HCT116 (cell line): Measurements from ENCODE around the gene TRAK1. TPM values are rescaled to one million over a fixed set of nuclear protein-coding genes. Genes with fewer than 3 reads are reported as not detected.

Experiments
- ATAC-seq: fragments of 200-7000 bp; cut with Tn5 transposase; 2 replicates; pipeline ENCODE4 v1.9.1; 2020; ENCODE audit warnings: mild to moderate bottlenecking, moderate library complexity
- BruUV-seq: library from RNA; stranded (reverse); fragments of 400-500 nt; replicated peaks from 2 replicates; lab custom pipeline; 2021; lab: Mats Ljungman, UMichigan
- CTCF ChIA-PET: fragments of 300-600 bp; sonication (Branson Sonifier 250); formaldehyde crosslinking; loops from one replicate; lab custom pipeline; 2021; ENCODE audit warnings: antibody characterized with exemption; lab: Charles Lee
- POLR2A ChIA-PET: fragments of 300-600, 350-600 bp; sonication (Branson Sonifier 250); formaldehyde crosslinking; loops from one replicate; lab custom pipeline; 2021; ENCODE audit warnings: antibody characterized with exemption; lab: Charles Lee
- RAD21 ChIA-PET, 2 experiments: fragments of 300-600 bp; sonication (Branson Sonifier 250); formaldehyde crosslinking; loops; one replicate each; lab custom pipeline; 2023; ENCODE audit warnings: low total read pairs in 2 of 2; ENCODE audit not compliant: uncharacterized antibody in 2 of 2, unreplicated experiment in 2 of 2, low non-redundant PET in 1 of 2; lab: Charles Lee
- DNase-seq: peaks from one replicate; pipeline ENCODE4 v3.0.0-alpha.2; 2010; ENCODE audit warnings: low read depth, low spot score
- H2AFZ ChIP-seq: fragments of 200-600 bp; shearing (Covaris generic), sonication (generic); 2 replicates; pipeline ENCODE4 v1.6.1; 2017; ENCODE audit warnings: low read depth, mixed run types, mixed read lengths, antibody characterized with exemption, low read length; ENCODE audit not compliant: poor library complexity, severe bottlenecking
- H3K27ac ChIP-seq: 2 replicates; pipeline ENCODE4 v1.5.1; 2012; ENCODE audit warnings: low read depth, low read length
- H3K27me3 ChIP-seq: fragments of 200-600 bp; sonication (generic); 2 replicates; pipeline ENCODE4 v1.6.1; 2016; ENCODE audit warnings: mixed run types, low read length, mixed read lengths; ENCODE audit not compliant: insufficient read depth
- H3K36me3 ChIP-seq, 2 experiments: fragments of 200-500 bp in 1 of 2; fragments of 200-600 bp in 1 of 2; sonication (Bioruptor generic) in 1 of 2; sonication (generic) in 1 of 2; 2 replicates each; pipeline versions ENCODE4 v1.5.1 to v1.6.1; 2014 to 2016; ENCODE audit warnings: low read length in 2 of 2, inconsistent platforms in 1 of 2, mixed read lengths in 1 of 2, mixed run types in 1 of 2; ENCODE audit not compliant: insufficient read depth in 2 of 2, control insufficient read depth in 1 of 2
- H3K4me1 ChIP-seq, 2 experiments: fragments of 200-600 bp in 1 of 2; sonication (generic) in 1 of 2; 2 replicates each; pipeline versions ENCODE4 v1.5.1 to v1.6.1; 2012 to 2017; ENCODE audit warnings: low read length in 2 of 2, inconsistent platforms in 1 of 2, mild to moderate bottlenecking in 1 of 2, mixed read lengths in 1 of 2, mixed run types in 1 of 2, moderate library complexity in 1 of 2; ENCODE audit not compliant: insufficient read depth in 2 of 2, control insufficient read depth in 1 of 2
- H3K4me2 ChIP-seq: fragments of 200-600 bp; sonication (generic); 2 replicates; pipeline ENCODE4 v1.6.1; 2017; ENCODE audit warnings: mixed run types, low read length, mixed read lengths
- H3K4me3 ChIP-seq, 2 experiments: fragments of 200-600 bp in 1 of 2; sonication (generic) in 1 of 2; replicated peaks in 1 of 2; 2 replicates each; pipeline ENCODE4 v1.5.1; 2011 to 2016; ENCODE audit warnings: low read length in 2 of 2, control low read depth in 1 of 2, low read depth in 1 of 2, mild to moderate bottlenecking in 1 of 2, mixed read lengths in 1 of 2, mixed run types in 1 of 2
- H3K79me2 ChIP-seq: fragments of 200-600 bp; sonication (generic); 2 replicates; pipeline ENCODE4 v1.6.1; 2017; ENCODE audit warnings: mild to moderate bottlenecking, mixed run types, low read length, moderate library complexity, mixed read lengths; ENCODE audit not compliant: insufficient read depth
- H3K9ac ChIP-seq: fragments of 200-600 bp; sonication (generic); 2 replicates; pipeline ENCODE4 v1.6.1; 2016; ENCODE audit warnings: low read length, mixed read lengths
- H3K9me2 ChIP-seq: fragments of 200-600 bp; sonication (generic), shearing (Covaris generic); 2 replicates; pipeline ENCODE4 v1.6.1; 2017; ENCODE audit warnings: mixed run types, mild to moderate bottlenecking, moderate library complexity; ENCODE audit not compliant: insufficient read depth
- H3K9me3 ChIP-seq, 2 experiments: fragments of 200-500 bp in 1 of 2; fragments of 200-600 bp in 1 of 2; sonication (Bioruptor generic) in 1 of 2; sonication (generic) in 1 of 2; 2 replicates each; pipeline ENCODE4 v1.6.1; 2014 to 2017; ENCODE audit warnings: low read length in 2 of 2, mixed read lengths in 2 of 2, inconsistent platforms in 1 of 2, low read depth in 1 of 2, mild to moderate bottlenecking in 1 of 2, mixed run types in 1 of 2, moderate library complexity in 1 of 2; ENCODE audit not compliant: control insufficient read depth in 1 of 2, insufficient read depth in 1 of 2
- H4K20me1 ChIP-seq: fragments of 200-600 bp; sonication (generic), shearing (Covaris generic); 2 replicates; pipeline ENCODE4 v1.6.1; 2017; ENCODE audit warnings: mixed run types, mild to moderate bottlenecking, moderate library complexity; ENCODE audit not compliant: insufficient read depth
- CBX3 ChIP-seq: IDR thresholded peaks from 2 replicates; pipeline ENCODE4 v1.6.1; 2012; ENCODE audit warnings: low read depth
- CEBPB ChIP-seq: IDR thresholded peaks from 2 replicates; pipeline ENCODE4 v1.6.1; 2012; ENCODE audit warnings: low read depth
- EGR1 ChIP-seq: IDR thresholded peaks from 2 replicates; pipeline ENCODE4 v1.6.1; 2012; ENCODE audit warnings: low read depth
- ELF1 ChIP-seq: IDR thresholded peaks from 2 replicates; pipeline ENCODE4 v1.6.1; 2012; ENCODE audit warnings: low read depth, borderline replicate concordance
- EZH2 ChIP-seq: fragments of 200-600 bp; sonication (generic); IDR thresholded peaks from 2 replicates; pipeline ENCODE4 v1.6.1; 2017; ENCODE audit warnings: antibody characterized with exemption, mixed run types
- EZH2phosphoT487 ChIP-seq: fragments of 200-600 bp; IDR thresholded peaks from 2 replicates; pipeline ENCODE4 v1.6.1; 2018; ENCODE audit warnings: antibody characterized with exemption, borderline replicate concordance
- JUND ChIP-seq: IDR thresholded peaks from 2 replicates; pipeline ENCODE4 v1.6.1; 2012
- POLR2A ChIP-seq: IDR thresholded peaks from 2 replicates; pipeline ENCODE4 v1.7.0; 2011; ENCODE audit warnings: borderline replicate concordance; ENCODE audit not compliant: insufficient read depth, insufficient read length; ENCODE audit errors: extremely low read depth
- POLR2AphosphoS5 ChIP-seq: IDR thresholded peaks from 2 replicates; pipeline ENCODE4 v1.6.1; 2011; ENCODE audit warnings: mild to moderate bottlenecking, low read depth, low read length, moderate library complexity
- SIN3A ChIP-seq: IDR thresholded peaks from 2 replicates; pipeline ENCODE4 v1.6.1; 2012; ENCODE audit warnings: low read depth
- SRF ChIP-seq: IDR thresholded peaks from 2 replicates; pipeline ENCODE4 v1.6.1; 2012; ENCODE audit warnings: low read depth
- TCF7L2 ChIP-seq: IDR thresholded peaks from 2 replicates; pipeline ENCODE4 v1.7.0; 2011; ENCODE audit warnings: borderline replicate concordance, inconsistent platforms; ENCODE audit not compliant: insufficient read depth, insufficient read length; ENCODE audit errors: extremely low read depth
- YY1 ChIP-seq: IDR thresholded peaks from 2 replicates; pipeline ENCODE4 v1.6.1; 2011; ENCODE audit warnings: low read length, low read depth, moderate library complexity, mild to moderate bottlenecking; ENCODE audit not compliant: insufficient replicate concordance; ENCODE audit errors: extremely low read depth
- ZFX ChIP-seq: fragments of 450-650 bp; IDR thresholded peaks from 2 replicates; pipeline ENCODE4 v1.6.1; 2017
- intact Hi-C: fragments of 100-400 bp; cut with micrococcal nuclease; formaldehyde crosslinking; loops from 2 replicates; pipeline ENCODE4 v1.10.0; 2022
- total RNA-seq: library from RNA; stranded (reverse); gene quantifications from one replicate; pipeline ENCODE4 v1.2.1, GENCODE V29; 2021; ENCODE audit not compliant: unreplicated experiment
- TF ChIP-seq, protein P1 (sequence below), 3 experiments: fragments of 200-600 bp in 1 of 3; sonication (generic) in 1 of 3; IDR thresholded peaks in 2 of 3; conservative IDR thresholded peaks in 1 of 3; 2 replicates each; pipeline ENCODE4 v1.5.1; 2012 to 2017; ENCODE audit warnings: low read depth in 2 of 3, low read length in 2 of 3, antibody characterized with exemption in 1 of 3, borderline replicate concordance in 1 of 3, control low read depth in 1 of 3, mild to moderate bottlenecking in 1 of 3, mixed read lengths in 1 of 3, mixed run types in 1 of 3, moderate library complexity in 1 of 3; ENCODE audit not compliant: insufficient read depth in 1 of 3
- TF ChIP-seq, protein P2 (sequence below): IDR thresholded peaks from 2 replicates; pipeline ENCODE4 v1.6.1; 2011; ENCODE audit warnings: mild to moderate bottlenecking, low read length, moderate library complexity; ENCODE audit not compliant: insufficient replicate concordance; ENCODE audit errors: extremely low read depth
- TF ChIP-seq, protein P3 (sequence below): IDR thresholded peaks from 2 replicates; pipeline ENCODE4 v1.6.1; 2012; ENCODE audit warnings: low read depth
- TF ChIP-seq, protein P4 (sequence below): IDR thresholded peaks from 2 replicates; pipeline ENCODE4 v1.6.1; 2012
- TF ChIP-seq, protein P5 (sequence below): IDR thresholded peaks from 2 replicates; pipeline ENCODE4 v1.6.1; 2012

The TRAK1 gene
- total RNA-seq, 1 experiment from 2014 or later = 25.9 TPM

DNA sequence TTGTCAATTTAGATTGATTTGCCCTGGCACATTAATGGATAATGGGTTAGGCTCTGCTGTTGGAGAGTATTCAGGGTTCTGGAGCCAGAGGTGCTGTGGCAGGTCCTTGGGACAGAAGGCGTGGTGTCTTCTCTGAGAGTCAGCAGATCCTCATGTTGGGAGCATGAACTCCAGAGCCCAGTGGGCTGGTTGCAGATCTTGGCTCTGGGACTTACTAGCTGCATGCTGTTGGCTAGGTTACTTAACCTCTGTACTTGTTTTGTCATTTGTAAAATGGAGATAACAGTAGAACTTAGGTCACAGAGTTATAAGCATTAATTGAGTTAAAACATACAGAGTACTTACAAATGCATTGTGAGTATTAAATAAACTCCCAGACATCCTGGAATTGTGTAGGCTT is 97.2 kb downstream of the TRAK1 start:
- Histone ChIP-seq H3K27ac (no peak overlapping the region), H3K9me2 (no peaks in the 10 kb centered on the region), H3K79me2 (no peaks in the 10 kb centered on the region), H3K4me1 (peaks cover 21 to 32% of the 10 kb centered on the region in 2 experiments), H3K9ac (no peak overlapping the region), H4K20me1 (no peaks in the 10 kb centered on the region), H3K36me3 (0 out of 4 replicates have a peak, but pooled peaks cover 0 to 3% of the 10 kb centered on the region in 2 experiments), H3K4me3 (no peak overlapping the region), H2AFZ (no peak overlapping the region), H3K9me3 (no peaks in the 10 kb centered on the region), H3K4me2 (no peak overlapping the region), H3K27me3 (no peaks in the 10 kb centered on the region)
- intact Hi-C loops = no loop called here
- RAD21 ChIA-PET = interaction anchor here in 1 of 2 experiments (0.9 to 1.0 kb wide), 2 partner anchors 14 to 71 kb away, joined by 3 read pairs; no protein-coding TSS in a partner anchor
- no peak for DNase-seq
- CTCF ChIA-PET = interaction anchor here (6.1 kb wide), 1 partner anchor 69 kb away, joined by 185 read pairs; no protein-coding TSS in a partner anchor
- POLR2A ChIA-PET = no interaction called here
- no peak for ATAC-seq
- no TSS peak for BruUV-seq
- TF ChIP-seq EGR1 (no peak), ELF1 (no peak), EZH2 (no peak), SIN3A (no peak), SRF (no peak), CBX3 (no peak), POLR2AphosphoS5 (no peak), POLR2A (no peak), YY1 (no peak), EZH2phosphoT487 (no peak), CEBPB (no peak), JUND (no peak), TCF7L2 (no peak), ZFX (no peak)
- TF ChIP-seq, protein P1, sequence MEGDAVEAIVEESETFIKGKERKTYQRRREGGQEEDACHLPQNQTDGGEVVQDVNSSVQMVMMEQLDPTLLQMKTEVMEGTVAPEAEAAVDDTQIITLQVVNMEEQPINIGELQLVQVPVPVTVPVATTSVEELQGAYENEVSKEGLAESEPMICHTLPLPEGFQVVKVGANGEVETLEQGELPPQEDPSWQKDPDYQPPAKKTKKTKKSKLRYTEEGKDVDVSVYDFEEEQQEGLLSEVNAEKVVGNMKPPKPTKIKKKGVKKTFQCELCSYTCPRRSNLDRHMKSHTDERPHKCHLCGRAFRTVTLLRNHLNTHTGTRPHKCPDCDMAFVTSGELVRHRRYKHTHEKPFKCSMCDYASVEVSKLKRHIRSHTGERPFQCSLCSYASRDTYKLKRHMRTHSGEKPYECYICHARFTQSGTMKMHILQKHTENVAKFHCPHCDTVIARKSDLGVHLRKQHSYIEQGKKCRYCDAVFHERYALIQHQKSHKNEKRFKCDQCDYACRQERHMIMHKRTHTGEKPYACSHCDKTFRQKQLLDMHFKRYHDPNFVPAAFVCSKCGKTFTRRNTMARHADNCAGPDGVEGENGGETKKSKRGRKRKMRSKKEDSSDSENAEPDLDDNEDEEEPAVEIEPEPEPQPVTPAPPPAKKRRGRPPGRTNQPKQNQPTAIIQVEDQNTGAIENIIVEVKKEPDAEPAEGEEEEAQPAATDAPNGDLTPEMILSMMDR (IDR thresholded peaks at IDR 0.05 in 2 of 3, conservative IDR thresholded peaks at IDR 0.05 in 1 of 3; ENCODE audit: borderline replicate concordance in 1 of 3, insufficient read depth in 1 of 3, low read depth in 2 of 3, low read length in 2 of 3) = no peak
- TF ChIP-seq, protein P2, sequence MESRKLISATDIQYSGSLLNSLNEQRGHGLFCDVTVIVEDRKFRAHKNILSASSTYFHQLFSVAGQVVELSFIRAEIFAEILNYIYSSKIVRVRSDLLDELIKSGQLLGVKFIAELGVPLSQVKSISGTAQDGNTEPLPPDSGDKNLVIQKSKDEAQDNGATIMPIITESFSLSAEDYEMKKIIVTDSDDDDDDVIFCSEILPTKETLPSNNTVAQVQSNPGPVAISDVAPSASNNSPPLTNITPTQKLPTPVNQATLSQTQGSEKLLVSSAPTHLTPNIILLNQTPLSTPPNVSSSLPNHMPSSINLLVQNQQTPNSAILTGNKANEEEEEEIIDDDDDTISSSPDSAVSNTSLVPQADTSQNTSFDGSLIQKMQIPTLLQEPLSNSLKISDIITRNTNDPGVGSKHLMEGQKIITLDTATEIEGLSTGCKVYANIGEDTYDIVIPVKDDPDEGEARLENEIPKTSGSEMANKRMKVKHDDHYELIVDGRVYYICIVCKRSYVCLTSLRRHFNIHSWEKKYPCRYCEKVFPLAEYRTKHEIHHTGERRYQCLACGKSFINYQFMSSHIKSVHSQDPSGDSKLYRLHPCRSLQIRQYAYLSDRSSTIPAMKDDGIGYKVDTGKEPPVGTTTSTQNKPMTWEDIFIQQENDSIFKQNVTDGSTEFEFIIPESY = no peak
- TF ChIP-seq, protein P3, sequence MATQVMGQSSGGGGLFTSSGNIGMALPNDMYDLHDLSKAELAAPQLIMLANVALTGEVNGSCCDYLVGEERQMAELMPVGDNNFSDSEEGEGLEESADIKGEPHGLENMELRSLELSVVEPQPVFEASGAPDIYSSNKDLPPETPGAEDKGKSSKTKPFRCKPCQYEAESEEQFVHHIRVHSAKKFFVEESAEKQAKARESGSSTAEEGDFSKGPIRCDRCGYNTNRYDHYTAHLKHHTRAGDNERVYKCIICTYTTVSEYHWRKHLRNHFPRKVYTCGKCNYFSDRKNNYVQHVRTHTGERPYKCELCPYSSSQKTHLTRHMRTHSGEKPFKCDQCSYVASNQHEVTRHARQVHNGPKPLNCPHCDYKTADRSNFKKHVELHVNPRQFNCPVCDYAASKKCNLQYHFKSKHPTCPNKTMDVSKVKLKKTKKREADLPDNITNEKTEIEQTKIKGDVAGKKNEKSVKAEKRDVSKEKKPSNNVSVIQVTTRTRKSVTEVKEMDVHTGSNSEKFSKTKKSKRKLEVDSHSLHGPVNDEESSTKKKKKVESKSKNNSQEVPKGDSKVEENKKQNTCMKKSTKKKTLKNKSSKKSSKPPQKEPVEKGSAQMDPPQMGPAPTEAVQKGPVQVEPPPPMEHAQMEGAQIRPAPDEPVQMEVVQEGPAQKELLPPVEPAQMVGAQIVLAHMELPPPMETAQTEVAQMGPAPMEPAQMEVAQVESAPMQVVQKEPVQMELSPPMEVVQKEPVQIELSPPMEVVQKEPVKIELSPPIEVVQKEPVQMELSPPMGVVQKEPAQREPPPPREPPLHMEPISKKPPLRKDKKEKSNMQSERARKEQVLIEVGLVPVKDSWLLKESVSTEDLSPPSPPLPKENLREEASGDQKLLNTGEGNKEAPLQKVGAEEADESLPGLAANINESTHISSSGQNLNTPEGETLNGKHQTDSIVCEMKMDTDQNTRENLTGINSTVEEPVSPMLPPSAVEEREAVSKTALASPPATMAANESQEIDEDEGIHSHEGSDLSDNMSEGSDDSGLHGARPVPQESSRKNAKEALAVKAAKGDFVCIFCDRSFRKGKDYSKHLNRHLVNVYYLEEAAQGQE = no peak
- TF ChIP-seq, protein P4, sequence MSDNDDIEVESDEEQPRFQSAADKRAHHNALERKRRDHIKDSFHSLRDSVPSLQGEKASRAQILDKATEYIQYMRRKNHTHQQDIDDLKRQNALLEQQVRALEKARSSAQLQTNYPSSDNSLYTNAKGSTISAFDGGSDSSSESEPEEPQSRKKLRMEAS = no peak
- TF ChIP-seq, protein P5, sequence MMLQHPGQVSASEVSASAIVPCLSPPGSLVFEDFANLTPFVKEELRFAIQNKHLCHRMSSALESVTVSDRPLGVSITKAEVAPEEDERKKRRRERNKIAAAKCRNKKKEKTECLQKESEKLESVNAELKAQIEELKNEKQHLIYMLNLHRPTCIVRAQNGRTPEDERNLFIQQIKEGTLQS = no peak
